Stomach (tissue), 4 donors: ENCODE measurements around the gene PRUNE1.

Experiments
- CTCF ChIP-seq, 7 experiments: fragments of 450-650 bp in 4 of 7; fragments of 200-600 bp in 3 of 7; sonication (generic) in 3 of 7; IDR thresholded peaks; one replicate each; pipeline ENCODE4 v1.5.1; 2016 to 2019; ENCODE audit warnings: antibody characterized with exemption in 7 of 7, control low read depth in 2 of 7, mild to moderate bottlenecking in 1 of 7
- EP300 ChIP-seq: sonication (generic); formaldehyde crosslinking; IDR thresholded peaks from one replicate; pipeline ENCODE4 v1.6.1; 2017; ENCODE audit warnings: antibody characterized with exemption
- POLR2A ChIP-seq, 4 donors: fragments of 450-650 bp; IDR thresholded peaks; one replicate each; pipeline ENCODE4 v1.6.1; 2016; ENCODE audit warnings: antibody characterized with exemption in 4 of 4, control low read depth in 2 of 4, mild to moderate bottlenecking in 1 of 4, moderate library complexity in 1 of 4

GRCh38 chr1:151050051-151050688 is 41.9 kb downstream of the PRUNE1 start:
- no peak for TF ChIP-seq CTCF (IDR thresholded peaks at IDR 0.05)
- TF ChIP-seq POLR2A (IDR thresholded peaks at IDR 0.05) = no peak
- TF ChIP-seq EP300 = no peak
